GM12878 (cell line): Measurements from ENCODE around the gene SLC25A45.

Source experiments
- BRCA1 ChIP-seq: IDR thresholded peaks from 2 replicates; pipeline ENCODE4 v1.6.1; 2011; ENCODE audit warnings: low read depth, low read length, improper control_type of control experiment
- FOXM1 ChIP-seq: IDR thresholded peaks from 2 replicates; pipeline ENCODE4 v1.6.1; 2012; ENCODE audit warnings: low read depth, mild to moderate bottlenecking, inconsistent platforms, low read length, moderate library complexity
- HDAC6 ChIP-seq: fragments of 200-600 bp; sonication (generic); IDR thresholded peaks from one replicate; pipeline ENCODE4 v1.8.0; 2017; ENCODE audit warnings: antibody characterized with exemption; ENCODE audit not compliant: unreplicated experiment
- POLR2A ChIP-seq: IDR thresholded peaks from 2 replicates; pipeline ENCODE4 v1.6.1; 2011; ENCODE audit warnings: low read depth, mild to moderate bottlenecking, low read length
- RCOR1 ChIP-seq: conservative IDR thresholded peaks from 2 replicates; pipeline ENCODE4 v1.6.1; 2012; ENCODE audit warnings: low read depth, low read length, improper control_type of control experiment
- ZNF24 ChIP-seq: fragments of 450-650 bp; IDR thresholded peaks from 2 replicates; pipeline ENCODE4 v1.6.1; 2017; ENCODE audit warnings: antibody characterized with exemption, mild to moderate bottlenecking
- ZZZ3 ChIP-seq: IDR thresholded peaks from 2 replicates; pipeline ENCODE4 v1.6.1; 2011; ENCODE audit warnings: low read depth; ENCODE audit not compliant: control insufficient read depth, insufficient read length

- TF ChIP-seq FOXM1 (no peak), POLR2A (peak; percentile 78), ZNF24 (no peak), BRCA1 (no peak), ZZZ3 (no peak), HDAC6 (no peak), RCOR1 (no peak)
Measured at GRCh38 chr11:65382033-65382803, at the start of gene SLC25A45.
